Stimulated activated naive CD4-positive, alpha-beta T cell treated with Interleukin-2 at 50 U/mL for 16 hours (primary cell): ENCODE data around the gene PEX7.
"Not testable (repeated sequence)": the region's sequence is repeated elsewhere in the genome, so short reads cannot be mapped to it uniquely, and the experiment has no call there.

Experiments used
- DNase-seq: peaks from one replicate; lab custom pipeline; 2025; lab: John Stamatoyannopoulos, UW

The PEX7 gene

GRCh38 chr6:136840276-136841001 lies 18.0 kb downstream of the PEX7 start:
- DNase-seq = no peak

DNA sequence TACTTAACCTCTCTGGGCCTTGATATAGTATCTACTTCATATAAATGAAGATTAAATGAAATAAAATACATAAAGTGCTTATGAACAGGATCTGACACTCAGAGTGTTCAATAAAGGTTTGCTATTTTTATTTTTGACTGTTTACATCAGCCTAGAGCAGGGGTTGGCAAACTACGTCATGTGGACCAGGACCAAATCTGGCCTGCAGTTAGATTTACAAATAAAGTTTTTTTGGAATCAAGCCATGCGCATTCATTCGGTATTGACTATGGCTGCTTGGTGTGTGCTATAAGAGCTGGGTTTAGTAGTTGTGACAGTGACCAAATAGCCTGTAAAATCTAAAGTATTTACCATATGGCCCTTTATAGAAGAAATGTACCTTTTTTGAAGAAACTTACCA lies 20.8 kb downstream of the PEX7 start:
- no peak for DNase-seq

DNA sequence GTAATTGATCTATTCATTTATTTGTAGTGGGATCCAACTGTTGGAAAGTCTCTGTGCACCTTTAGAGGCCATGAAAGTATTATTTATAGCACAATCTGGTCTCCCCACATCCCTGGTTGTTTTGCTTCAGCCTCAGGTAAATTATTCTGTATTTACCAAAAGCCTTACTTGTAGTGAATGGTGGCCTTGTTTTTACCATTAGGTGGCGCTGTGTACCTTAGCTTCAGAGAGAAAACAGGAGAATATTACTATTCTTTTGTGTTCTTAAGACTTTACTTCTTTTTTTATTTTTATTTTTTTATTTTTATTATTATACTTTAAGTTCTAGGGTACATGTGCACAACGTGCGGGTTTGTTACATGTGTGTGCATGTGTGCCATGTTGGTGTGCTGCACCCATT lies 23.7 kb downstream of the PEX7 start:
- DNase-seq = no peak

DNA sequence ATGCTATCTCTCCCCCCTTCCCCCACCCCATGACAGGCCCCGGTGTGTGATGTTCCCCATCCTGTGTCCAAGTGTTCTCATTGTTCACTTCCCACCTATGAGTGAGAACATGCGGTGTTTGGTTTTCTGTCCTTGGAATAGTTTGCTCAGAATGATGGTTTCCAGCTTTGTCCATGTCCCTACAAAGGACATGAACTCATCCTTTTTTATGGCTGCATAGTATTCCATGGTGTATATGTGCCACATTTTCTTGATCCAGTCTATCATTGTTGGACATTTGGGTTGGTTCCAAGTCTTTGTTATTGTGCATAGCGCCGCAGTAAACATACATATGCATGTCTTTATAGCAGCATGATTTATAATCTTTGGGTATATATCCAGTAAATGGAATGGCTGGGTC lies 24.1 kb downstream of the PEX7 start:
- not testable (repeated sequence) for DNase-seq

DNA sequence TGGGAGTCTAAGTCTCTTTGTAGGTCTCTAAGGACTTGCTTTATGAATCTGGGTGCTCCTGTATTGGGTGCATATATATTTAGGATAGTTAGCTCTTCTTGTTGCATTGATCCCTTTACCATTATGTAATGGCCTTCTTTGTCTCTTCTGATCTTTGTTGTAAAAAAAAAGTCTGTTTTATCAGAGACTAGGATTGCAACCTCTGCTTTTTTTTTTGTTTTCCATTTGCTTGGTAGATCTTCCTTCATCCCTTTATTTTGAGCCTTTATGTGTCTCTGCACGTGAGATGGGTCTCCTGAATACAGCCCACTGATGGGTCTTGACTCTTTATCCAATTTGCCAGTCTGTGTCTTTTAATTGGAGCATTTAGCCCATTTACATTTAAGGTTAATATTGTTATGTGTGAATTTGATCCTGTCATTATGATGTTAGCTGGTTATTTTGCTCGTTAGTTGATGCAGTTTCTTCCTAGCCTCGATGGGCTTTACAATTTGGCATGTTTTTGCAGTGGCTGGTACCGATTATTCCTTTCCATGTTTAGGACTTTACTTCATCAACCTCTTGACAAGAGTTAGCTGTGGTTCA lies 27.7 kb downstream of the PEX7 start:
- DNase-seq = not testable (repeated sequence)

DNA sequence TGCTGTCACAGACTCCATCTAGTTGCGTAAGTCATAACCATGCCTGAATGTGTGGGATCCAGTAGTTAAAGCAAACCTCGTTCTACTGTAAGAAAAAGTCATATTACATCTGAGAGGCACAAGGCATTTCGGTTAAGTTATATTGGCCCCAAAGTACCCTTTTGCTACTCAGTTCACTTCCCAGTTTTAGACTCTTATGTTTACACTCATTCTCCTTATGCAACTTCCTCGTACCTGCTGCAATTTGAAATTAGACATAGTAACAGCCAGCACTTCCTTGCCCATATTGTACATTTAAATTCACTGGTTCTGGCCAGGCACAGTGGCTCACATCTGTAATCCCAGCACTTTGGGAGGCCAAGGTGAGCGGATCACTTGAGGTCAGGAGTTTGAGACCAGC lies 37.0 kb downstream of the PEX7 start:
- DNase-seq = no peak

GRCh38 chr6:136860043-136860442 lies 37.7 kb downstream of the PEX7 start:
- no peak for DNase-seq

GRCh38 chr6:136862662-136863061 lies 40.3 kb downstream of the PEX7 start:
- no peak for DNase-seq

DNA sequence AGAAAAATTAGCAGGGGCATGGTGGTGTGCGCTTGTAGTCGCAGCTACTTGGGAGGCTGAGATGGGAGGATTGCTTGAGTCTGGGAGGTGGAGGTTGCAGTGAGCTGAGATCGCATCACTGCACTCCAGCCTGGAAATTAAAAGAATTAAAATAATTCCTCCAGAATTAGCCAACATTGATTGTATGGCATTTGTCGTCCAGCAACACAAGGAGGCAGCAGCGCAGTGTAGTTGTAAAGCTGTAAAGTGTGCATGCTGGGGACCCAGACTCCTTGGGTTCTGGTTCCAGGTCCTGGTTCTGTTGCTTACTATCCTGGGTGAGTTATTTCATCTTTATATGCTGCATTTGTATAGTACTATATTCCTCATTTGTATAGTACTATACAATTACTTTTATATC lies 41.4 kb downstream of the PEX7 start:
- no peak for DNase-seq

DNA sequence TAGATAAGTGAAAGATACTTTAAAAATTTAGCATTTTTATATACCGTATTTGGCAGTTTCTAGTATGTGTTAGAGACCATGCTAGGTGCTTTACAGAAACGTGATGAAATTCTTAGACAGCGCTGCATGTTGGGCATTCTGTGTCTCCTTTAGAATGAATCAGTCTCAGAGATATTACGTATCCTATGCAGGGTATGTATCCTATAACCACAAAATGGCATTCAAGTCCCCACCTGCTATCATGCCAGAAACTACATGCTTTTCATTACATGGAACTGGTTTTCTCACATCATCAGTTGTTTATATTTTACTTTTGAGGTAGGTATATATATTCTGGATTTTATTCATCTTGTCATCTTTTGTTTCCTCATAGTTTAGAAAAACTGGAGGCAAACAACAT lies 42.3 kb downstream of the PEX7 start:
- no peak for DNase-seq

- no peak for DNase-seq
These were observed 44.6 kb downstream of the PEX7 start for GRCh38 chr6:136866872-136867416.

- DNase-seq = no peak
These were observed 47.1 kb downstream of the PEX7 start for GRCh38 chr6:136869451-136869850.

- no peak for DNase-seq
These were observed 51.4 kb downstream of the PEX7 start for GRCh38 chr6:136873748-136874147.

DNA sequence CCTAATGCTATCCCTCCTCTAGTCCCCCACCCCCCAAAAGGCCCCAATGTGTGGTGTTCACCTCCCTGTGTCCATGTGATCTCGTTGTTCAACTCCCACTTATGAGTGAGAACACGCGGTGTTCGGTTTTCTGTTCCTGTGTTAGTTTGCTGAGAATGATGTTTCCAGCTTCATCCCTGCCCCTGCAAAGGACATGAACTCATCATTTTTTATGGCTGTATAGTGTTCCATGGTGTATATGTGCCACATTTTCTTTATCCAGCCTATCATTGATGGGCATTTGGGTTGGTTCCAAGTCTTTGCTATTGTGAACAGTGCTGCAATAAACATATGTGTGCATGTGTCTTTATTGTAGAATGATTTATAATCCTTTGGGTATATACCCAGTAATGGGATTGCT lies 54.1 kb downstream of the PEX7 start:
- not testable (repeated sequence) for DNase-seq

DNA sequence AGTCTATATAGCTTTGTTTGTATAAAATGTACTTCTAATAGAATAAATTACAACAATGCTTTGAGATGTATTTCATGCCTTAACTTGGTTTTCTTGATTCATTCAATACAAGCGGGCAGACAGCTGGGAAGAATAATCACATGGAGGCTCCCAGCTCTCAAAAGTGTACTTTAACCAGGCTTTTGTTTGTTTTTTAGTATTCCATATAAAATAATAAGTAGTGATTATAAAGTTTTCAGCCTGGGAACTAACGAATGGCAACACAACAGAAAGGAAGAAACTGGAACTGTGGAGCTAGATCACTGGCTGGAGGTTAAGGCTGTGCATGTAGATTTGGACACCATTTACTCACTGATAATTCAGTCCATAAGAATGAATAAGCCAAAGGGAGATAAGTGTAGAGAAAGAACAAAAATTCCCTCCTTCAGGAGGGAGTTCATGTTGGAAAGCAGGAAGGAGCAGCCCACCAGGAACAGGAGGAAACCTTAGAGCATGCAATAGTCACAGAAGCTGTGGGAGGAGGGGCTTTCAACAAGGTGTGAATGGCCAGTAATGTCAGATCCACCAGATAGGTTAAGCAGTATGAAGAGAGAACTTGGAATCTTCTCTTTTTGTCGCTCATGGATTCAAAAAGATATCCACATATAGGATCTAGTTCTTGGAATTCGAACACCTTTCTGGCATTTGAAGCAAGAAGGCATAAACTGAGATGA lies 58.5 kb downstream of the PEX7 start:
- DNase-seq = no peak

DNA sequence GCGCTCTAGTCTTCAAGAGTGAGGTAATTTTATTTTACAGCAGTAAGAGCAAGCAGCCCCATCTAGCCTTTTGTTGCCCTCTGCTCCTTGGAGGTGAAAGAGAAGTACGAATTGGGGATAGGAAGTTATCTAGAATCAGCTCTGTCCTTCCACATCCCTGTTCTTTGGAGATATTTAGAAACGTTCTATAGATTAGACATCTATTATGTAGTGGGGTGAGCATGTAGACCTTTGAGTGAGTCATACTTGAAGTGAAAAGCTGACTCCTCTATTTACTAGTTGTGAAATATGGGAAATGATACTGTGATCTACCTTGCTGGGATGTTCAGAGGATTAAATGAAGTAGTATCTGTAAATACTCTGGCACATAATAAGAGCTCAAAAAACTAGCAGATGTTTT lies 63.7 kb downstream of the PEX7 start:
- DNase-seq = no peak

DNA sequence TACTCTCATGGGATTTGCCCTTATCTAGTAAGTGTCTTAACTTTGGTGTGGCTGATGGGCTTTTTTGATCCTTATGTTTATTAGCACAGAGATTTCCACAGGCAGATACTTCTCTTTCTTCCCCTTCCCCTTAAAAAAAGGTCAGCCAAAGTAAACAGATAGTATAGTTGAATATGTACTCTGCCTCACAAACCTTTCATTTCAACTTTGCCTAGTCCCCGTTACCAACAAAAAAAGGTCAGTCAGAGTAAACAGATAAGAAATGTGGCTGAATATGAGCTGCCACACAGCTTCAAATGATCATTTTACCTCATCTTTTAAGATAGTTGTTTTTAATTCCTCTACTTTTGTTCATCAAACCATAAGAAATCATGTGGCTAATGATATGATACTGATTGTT lies 65.6 kb downstream of the PEX7 start:
- DNase-seq = no peak

- DNase-seq = no peak
These were observed 67.1 kb downstream of the PEX7 start for GRCh38 chr6:136889271-136890193.

DNA sequence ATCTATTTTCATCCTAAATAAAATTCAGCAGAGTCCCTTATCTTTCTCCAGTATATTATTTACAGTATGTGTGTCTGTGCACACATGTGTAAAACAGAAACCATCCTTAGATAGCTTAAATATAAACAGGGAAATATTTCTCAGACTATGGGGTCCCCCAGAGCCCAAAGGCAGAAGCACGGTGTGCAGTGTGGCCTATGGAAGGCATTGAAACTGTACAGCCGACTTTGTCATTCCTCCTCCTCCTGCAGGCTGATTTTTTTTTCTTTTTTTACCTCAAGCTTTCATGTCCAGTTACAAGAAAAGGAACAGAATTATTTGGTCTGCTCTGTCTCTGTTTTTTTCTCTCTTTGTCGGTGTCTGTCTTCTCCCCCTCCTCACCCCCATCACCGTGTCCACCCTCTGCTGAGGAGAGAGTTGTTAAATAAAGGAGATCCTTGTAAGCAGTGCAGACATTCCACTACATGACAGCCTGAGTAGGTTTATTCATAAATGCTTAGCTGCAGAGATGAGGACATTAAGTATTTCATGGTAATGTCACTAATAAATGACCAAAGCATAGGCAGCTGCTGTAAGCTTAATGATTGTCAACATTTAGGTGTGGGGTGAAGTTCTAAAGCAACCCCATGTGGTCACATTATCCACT lies 67.9 kb downstream of the PEX7 start:
- DNase-seq = no peak

GRCh38 chr6:136890986-136891385 lies 68.6 kb downstream of the PEX7 start:
- DNase-seq = no peak

- DNase-seq = no peak
These were observed 70.8 kb downstream of the PEX7 start for GRCh38 chr6:136893187-136893586.

DNA sequence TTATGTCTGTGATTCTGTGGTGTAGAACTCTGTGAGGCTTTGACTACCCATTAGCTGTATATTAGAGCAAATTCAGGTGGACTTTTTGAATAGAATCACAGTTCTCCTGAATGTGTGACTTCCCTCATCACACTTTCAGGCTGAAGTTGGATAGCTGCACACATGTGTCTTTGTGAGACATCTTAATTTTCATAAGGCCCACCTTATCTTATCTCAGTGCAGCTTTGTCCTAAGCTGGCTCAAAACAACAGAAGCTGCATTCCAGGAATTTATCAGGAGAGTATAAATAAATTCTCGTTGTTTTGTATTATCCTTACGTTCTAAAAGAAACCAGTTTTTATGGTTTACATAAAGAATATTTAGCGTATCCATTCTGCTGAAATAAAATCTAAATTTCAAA lies 73.5 kb downstream of the PEX7 start:
- no peak for DNase-seq
